ENCODE measurements around the gene RNF150.
"Not testable (repeated sequence)": the region's sequence is repeated elsewhere in the genome, so short reads cannot be mapped to it uniquely, and the experiment has no call there.

Gene RNF150

GRCh38 chr4:140829825-140830224 is 303.4 kb downstream of the RNF150 start:
- no peaks in the 10 kb centered on the region for H3K9me2 ChIP-seq (replicated peaks; ENCODE audit: low read depth, low read length)
- H4K20me1 ChIP-seq (ENCODE audit: insufficient read depth, low read length, poor library complexity, severe bottlenecking), result no peaks in the 10 kb centered on the region
- H3K79me2 ChIP-seq (ENCODE audit: insufficient read depth, low read length), result no peaks in the 10 kb centered on the region
- H3F3A ChIP-seq (ENCODE audit: low read depth), result no peaks in the 10 kb centered on the region
- no peaks in the 10 kb centered on the region for H3K36me3 ChIP-seq (ENCODE audit: insufficient read depth, low read length)
- no peak overlapping the region for H3K4me3 ChIP-seq (ENCODE audit: low read length, poor library complexity, severe bottlenecking)
- no peak overlapping the region for H3K9ac ChIP-seq (ENCODE audit: low read depth, low read length, poor library complexity, severe bottlenecking)
- no peak overlapping the region for H3K4me2 ChIP-seq (ENCODE audit: low read depth, low read length, poor library complexity, severe bottlenecking)
- H2AFZ ChIP-seq (ENCODE audit: low read length), result no peak overlapping the region
- H3K9me3 ChIP-seq (ENCODE audit: insufficient read depth, low read depth, low read length), result no peaks in the 10 kb centered on the region
- no peaks in the 10 kb centered on the region for H3K27me3 ChIP-seq (ENCODE audit: insufficient read depth, low read length, poor library complexity, severe bottlenecking)
- no peaks in the 10 kb centered on the region for H3K4me1 ChIP-seq (ENCODE audit: insufficient read depth, low read length, poor library complexity, severe bottlenecking)
- TF ChIP-seq, protein P1, sequence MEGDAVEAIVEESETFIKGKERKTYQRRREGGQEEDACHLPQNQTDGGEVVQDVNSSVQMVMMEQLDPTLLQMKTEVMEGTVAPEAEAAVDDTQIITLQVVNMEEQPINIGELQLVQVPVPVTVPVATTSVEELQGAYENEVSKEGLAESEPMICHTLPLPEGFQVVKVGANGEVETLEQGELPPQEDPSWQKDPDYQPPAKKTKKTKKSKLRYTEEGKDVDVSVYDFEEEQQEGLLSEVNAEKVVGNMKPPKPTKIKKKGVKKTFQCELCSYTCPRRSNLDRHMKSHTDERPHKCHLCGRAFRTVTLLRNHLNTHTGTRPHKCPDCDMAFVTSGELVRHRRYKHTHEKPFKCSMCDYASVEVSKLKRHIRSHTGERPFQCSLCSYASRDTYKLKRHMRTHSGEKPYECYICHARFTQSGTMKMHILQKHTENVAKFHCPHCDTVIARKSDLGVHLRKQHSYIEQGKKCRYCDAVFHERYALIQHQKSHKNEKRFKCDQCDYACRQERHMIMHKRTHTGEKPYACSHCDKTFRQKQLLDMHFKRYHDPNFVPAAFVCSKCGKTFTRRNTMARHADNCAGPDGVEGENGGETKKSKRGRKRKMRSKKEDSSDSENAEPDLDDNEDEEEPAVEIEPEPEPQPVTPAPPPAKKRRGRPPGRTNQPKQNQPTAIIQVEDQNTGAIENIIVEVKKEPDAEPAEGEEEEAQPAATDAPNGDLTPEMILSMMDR (conservative IDR thresholded peaks at IDR 0.05; ENCODE audit: low read length), result no peak
- TF ChIP-seq EZH2phosphoT487 (IDR thresholded peaks at IDR 0.05; ENCODE audit: borderline replicate concordance), result no peak

DNA sequence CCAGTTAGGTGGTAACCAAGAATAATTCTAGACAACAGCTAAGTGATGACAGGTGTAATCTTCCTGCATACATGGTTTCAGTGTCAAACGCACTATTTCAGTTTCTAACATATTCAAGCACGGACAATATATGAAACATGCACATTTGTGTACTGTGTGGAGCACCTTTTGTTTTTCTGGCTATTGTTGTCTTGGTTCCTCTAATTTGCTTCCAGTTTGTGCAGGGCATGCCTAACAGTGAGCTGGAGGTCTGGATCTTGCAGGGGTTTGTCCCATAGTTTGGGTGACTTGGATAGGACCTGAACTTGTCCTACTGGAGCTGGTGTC is 306.6 kb downstream of the RNF150 start:
- H3K9me3 ChIP-seq (ENCODE audit: insufficient read depth, low read depth, low read length), result no peaks in the 10 kb centered on the region
- no peaks in the 10 kb centered on the region for H3K4me1 ChIP-seq (ENCODE audit: insufficient read depth, low read length, poor library complexity, severe bottlenecking)
- no peak overlapping the region for H3K4me3 ChIP-seq (ENCODE audit: low read length, poor library complexity, severe bottlenecking)
- H3K36me3 ChIP-seq (ENCODE audit: insufficient read depth, low read length), result no peaks in the 10 kb centered on the region
- no peak overlapping the region for H3K4me2 ChIP-seq (ENCODE audit: low read depth, low read length, poor library complexity, severe bottlenecking)
- no peaks in the 10 kb centered on the region for H3K9me2 ChIP-seq (replicated peaks; ENCODE audit: low read depth, low read length)
- no peaks in the 10 kb centered on the region for H3K27me3 ChIP-seq (ENCODE audit: insufficient read depth, low read length, poor library complexity, severe bottlenecking)
- no peak overlapping the region for H3K9ac ChIP-seq (ENCODE audit: low read depth, low read length, poor library complexity, severe bottlenecking)
- no peaks in the 10 kb centered on the region for H3F3A ChIP-seq (ENCODE audit: low read depth)
- H2AFZ ChIP-seq (ENCODE audit: low read length), result no peak overlapping the region
- no peaks in the 10 kb centered on the region for H4K20me1 ChIP-seq (ENCODE audit: insufficient read depth, low read length, poor library complexity, severe bottlenecking)
- TF ChIP-seq EZH2phosphoT487 (IDR thresholded peaks at IDR 0.05; ENCODE audit: borderline replicate concordance), result no peak
- TF ChIP-seq, protein P1 (conservative IDR thresholded peaks at IDR 0.05; ENCODE audit: low read length), result no peak
- H3K79me2 ChIP-seq (ENCODE audit: insufficient read depth, low read length), result no peaks in the 10 kb centered on the region

DNA sequence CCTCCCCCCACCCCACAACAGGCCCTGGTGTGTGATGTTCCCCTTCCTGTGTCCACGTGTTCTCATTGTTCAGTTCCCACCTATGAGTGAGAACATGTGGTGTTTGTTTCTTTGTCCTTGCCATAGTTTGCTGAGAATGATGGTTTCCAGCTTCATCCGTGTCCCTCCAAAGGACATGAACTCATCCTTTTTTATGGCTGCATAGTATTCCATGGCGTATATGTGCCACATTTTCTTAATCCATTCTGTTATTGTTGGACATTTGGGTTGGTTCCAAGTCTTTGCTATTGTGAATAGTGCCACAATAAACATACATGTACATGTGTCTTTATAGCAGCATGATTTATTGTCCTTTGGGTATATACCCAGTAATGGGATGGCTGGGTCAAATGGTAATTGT is 312.7 kb downstream of the RNF150 start:
- H3K27me3 ChIP-seq (ENCODE audit: insufficient read depth, low read length, poor library complexity, severe bottlenecking); H3F3A ChIP-seq (ENCODE audit: low read depth); H3K36me3 ChIP-seq (ENCODE audit: insufficient read depth, low read length); H3K79me2 ChIP-seq (ENCODE audit: insufficient read depth, low read length); H3K4me3 ChIP-seq (ENCODE audit: low read length, poor library complexity, severe bottlenecking); H3K4me1 ChIP-seq (ENCODE audit: insufficient read depth, low read length, poor library complexity, severe bottlenecking); H4K20me1 ChIP-seq (ENCODE audit: insufficient read depth, low read length, poor library complexity, severe bottlenecking); H3K4me2 ChIP-seq (ENCODE audit: low read depth, low read length, poor library complexity, severe bottlenecking); H3K9ac ChIP-seq (ENCODE audit: low read depth, low read length, poor library complexity, severe bottlenecking); H2AFZ ChIP-seq (ENCODE audit: low read length); H3K9me3 ChIP-seq (ENCODE audit: insufficient read depth, low read depth, low read length); H3K9me2 ChIP-seq (replicated peaks; ENCODE audit: low read depth, low read length): not testable (repeated sequence)

DNA sequence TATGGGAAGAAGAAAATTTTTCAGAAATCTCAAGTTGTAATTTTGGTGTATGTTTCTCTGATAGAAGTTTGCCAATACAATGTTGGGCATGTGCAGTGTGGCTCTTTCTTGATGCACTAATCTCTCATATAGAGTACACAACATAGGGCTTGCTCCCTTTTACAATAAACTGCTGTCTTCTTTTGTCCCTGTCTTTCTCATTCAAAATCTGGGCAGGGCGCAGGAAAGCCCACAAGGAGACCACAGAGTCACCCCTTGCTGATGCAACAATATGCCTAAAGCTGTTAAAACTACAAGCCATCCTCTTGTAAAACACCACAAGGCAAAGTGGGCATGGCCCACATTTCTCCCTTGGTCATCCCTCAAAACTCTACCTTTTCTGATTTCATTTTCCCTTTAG is 313.7 kb downstream of the RNF150 start:
- Histone ChIP-seq H4K20me1 (ENCODE audit: insufficient read depth, low read length, poor library complexity, severe bottlenecking) (no peaks in the 10 kb centered on the region), H3K27me3 (ENCODE audit: insufficient read depth, low read length, poor library complexity, severe bottlenecking) (no peaks in the 10 kb centered on the region), H3K4me2 (ENCODE audit: low read depth, low read length, poor library complexity, severe bottlenecking) (no peak overlapping the region), H3K79me2 (ENCODE audit: insufficient read depth, low read length) (no peaks in the 10 kb centered on the region), H3K36me3 (ENCODE audit: insufficient read depth, low read length) (no peaks in the 10 kb centered on the region), H3K9me3 (ENCODE audit: insufficient read depth, low read depth, low read length) (no peaks in the 10 kb centered on the region), H3K4me1 (ENCODE audit: insufficient read depth, low read length, poor library complexity, severe bottlenecking) (no peaks in the 10 kb centered on the region), H3K4me3 (ENCODE audit: low read length, poor library complexity, severe bottlenecking) (no peak overlapping the region), H2AFZ (ENCODE audit: low read length) (no peak overlapping the region), H3K9me2 (replicated peaks; ENCODE audit: low read depth, low read length) (no peaks in the 10 kb centered on the region), H3K9ac (ENCODE audit: low read depth, low read length, poor library complexity, severe bottlenecking) (no peak overlapping the region), H3F3A (ENCODE audit: low read depth) (no peaks in the 10 kb centered on the region)
- no peak for TF ChIP-seq EZH2phosphoT487 (IDR thresholded peaks at IDR 0.05; ENCODE audit: borderline replicate concordance)
- TF ChIP-seq, protein P1 (conservative IDR thresholded peaks at IDR 0.05; ENCODE audit: low read length), result no peak
